Left lung (tissue), 10 donors: ENCODE results near the gene SOBP. TPM values are rescaled to one million over a fixed set of nuclear protein-coding genes. Genes with fewer than 3 reads are reported as not detected.

Experiments
- ATAC-seq: fragments of 200-7000 bp; cut with Tn5 transposase; one replicate; pipeline ENCODE4 v1.9.1; 2020; ENCODE audit warnings: moderate library complexity
- DNase-seq, 4 donors: peaks; one replicate each; pipeline ENCODE4 v3.0.0-alpha.2; 2013 to 2020
- H3K27ac ChIP-seq, 2 donors: fragments of 200-600 bp; sonication (generic) in 1 of 2; one replicate each; pipeline versions ENCODE4 v1.5.0 to v1.8.0; 2020 to 2021
- H3K27me3 ChIP-seq, 2 donors: fragments of 200-600 bp; sonication (generic) in 1 of 2; one replicate each; pipeline versions ENCODE4 v1.5.0 to v1.8.0; 2020 to 2021
- H3K36me3 ChIP-seq, 2 donors: fragments of 200-600 bp; sonication (generic) in 1 of 2; one replicate each; pipeline versions ENCODE4 v1.5.0 to v1.8.0; 2020 to 2021
- H3K4me1 ChIP-seq, 2 donors: fragments of 200-600 bp; one replicate each; pipeline ENCODE4 v1.8.0; 2021
- H3K4me3 ChIP-seq, 2 donors: fragments of 200-600 bp; sonication (generic) in 1 of 2; one replicate each; pipeline versions ENCODE4 v1.5.0 to v1.8.0; 2020 to 2021; ENCODE audit warnings: mild to moderate bottlenecking in 1 of 2
- H3K9me3 ChIP-seq, 2 donors: fragments of 200-600 bp; sonication (generic) in 1 of 2; one replicate each; pipeline versions ENCODE4 v1.5.0 to v1.8.0; 2020 to 2021
- intact Hi-C, 2 donors: fragments of 100-400 bp; cut with DNase I; formaldehyde crosslinking; loops; one replicate each; pipeline versions ENCODE4 v1.11.2 to v1.14.2; 2022
- polyA plus RNA-seq, 6 donors: library from polyadenylated mRNA; unstranded; fragments of 120-200 nt; gene quantifications; one replicate each; pipeline ENCODE4 v1.2.1, GENCODE V29; 2013; ENCODE audit not compliant: insufficient read length in 6 of 6
- total RNA-seq, 2 donors: library from RNA; stranded (reverse); fragmentation: NEBNext Ultra II Directional; extraction: Animal tissue kit (Norgen Biotek cat#: 25700); gene quantifications; one replicate each; pipeline ENCODE4 v1.2.1, GENCODE V29; 2021
- TF ChIP-seq, protein P1 (sequence below), 2 donors: fragments of 200-600 bp; sonication (generic) in 1 of 2; IDR thresholded peaks; one replicate each; pipeline versions ENCODE4 v1.5.0 to v1.8.0; 2021; ENCODE audit warnings: antibody characterized with exemption in 2 of 2
- donor health status: DM: no; HTN: yes; CAD: no.
- donor health status: DM: no; HTN: no; CAD: no.

Gene SOBP
- total and polyA plus RNA-seq, 8 donors, result 6.5 to 11.1 (median 8.1) TPM

DNA sequence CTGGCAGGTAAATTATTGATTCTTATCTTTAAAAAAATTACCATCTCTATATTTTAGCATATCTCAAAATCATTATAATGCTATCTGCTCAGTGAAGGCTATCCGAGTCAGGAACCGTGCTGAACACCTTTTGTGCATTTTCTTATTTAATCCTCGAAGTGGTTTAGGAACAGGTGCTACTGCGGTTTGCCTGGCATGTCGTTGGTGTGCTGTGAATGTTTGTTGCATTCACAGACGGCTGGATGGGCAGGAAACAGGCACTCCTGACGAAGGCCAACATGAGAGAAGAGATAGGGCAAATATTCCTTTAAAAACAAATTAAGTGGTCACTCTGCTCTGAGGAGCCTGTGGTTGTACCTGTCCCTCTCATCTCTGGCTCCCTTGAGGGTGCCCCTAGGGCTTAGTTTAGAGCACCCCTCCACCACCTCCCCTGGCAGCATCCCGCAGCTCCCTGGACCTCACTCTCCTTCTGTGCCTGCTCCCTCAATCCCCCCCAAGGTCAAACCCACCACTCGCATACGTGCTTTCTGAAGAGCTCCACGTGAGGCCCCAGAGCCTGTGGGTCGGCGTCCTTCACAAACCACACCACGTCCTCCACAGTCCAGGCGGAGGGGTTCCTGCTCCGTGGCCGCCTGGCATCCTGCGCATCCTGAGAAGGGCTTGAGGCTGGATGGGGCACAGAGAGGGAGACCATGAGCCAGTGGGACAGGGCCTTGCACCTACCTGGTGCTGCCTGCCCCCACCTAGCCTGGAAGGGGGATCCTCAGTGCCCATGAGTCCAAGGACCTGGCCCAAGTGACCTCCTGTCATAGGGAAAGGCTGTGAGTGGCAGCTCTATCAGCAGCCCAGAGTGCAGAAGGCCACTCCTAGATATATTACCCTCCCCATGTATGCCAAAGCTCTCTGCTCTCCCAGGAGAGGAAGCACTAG is 217.7 kb downstream of the SOBP start:
- H3K27me3 ChIP-seq, result no peaks in the 10 kb centered on the region
- H3K36me3 ChIP-seq, result no peaks in the 10 kb centered on the region
- no peak for ATAC-seq
- intact Hi-C loops, result no loop called here
- no peak overlapping the region for H3K4me3 ChIP-seq
- TF ChIP-seq, protein P1, sequence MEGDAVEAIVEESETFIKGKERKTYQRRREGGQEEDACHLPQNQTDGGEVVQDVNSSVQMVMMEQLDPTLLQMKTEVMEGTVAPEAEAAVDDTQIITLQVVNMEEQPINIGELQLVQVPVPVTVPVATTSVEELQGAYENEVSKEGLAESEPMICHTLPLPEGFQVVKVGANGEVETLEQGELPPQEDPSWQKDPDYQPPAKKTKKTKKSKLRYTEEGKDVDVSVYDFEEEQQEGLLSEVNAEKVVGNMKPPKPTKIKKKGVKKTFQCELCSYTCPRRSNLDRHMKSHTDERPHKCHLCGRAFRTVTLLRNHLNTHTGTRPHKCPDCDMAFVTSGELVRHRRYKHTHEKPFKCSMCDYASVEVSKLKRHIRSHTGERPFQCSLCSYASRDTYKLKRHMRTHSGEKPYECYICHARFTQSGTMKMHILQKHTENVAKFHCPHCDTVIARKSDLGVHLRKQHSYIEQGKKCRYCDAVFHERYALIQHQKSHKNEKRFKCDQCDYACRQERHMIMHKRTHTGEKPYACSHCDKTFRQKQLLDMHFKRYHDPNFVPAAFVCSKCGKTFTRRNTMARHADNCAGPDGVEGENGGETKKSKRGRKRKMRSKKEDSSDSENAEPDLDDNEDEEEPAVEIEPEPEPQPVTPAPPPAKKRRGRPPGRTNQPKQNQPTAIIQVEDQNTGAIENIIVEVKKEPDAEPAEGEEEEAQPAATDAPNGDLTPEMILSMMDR (IDR thresholded peaks at IDR 0.05), result no peak
- H3K4me1 ChIP-seq, result peaks cover 0 to 4% of the 10 kb centered on the region in 2 donors
- no peaks in the 10 kb centered on the region for H3K9me3 ChIP-seq
- DNase-seq, result no peak
- H3K27ac ChIP-seq, result no peak overlapping the region

- H3K9me3 ChIP-seq, result no peaks in the 10 kb centered on the region
- ATAC-seq (no peak), DNase-seq (no peak)
- no peak overlapping the region for H3K4me3 ChIP-seq
- TF ChIP-seq, protein P1 (IDR thresholded peaks at IDR 0.05), result no peak
- H3K36me3 ChIP-seq, result no peaks in the 10 kb centered on the region
- intact Hi-C loops, result no loop called here
- H3K4me1 ChIP-seq, result peaks cover 4 to 12% of the 10 kb centered on the region in 2 donors
- no peaks in the 10 kb centered on the region for H3K27me3 ChIP-seq
- H3K27ac ChIP-seq, result no peak overlapping the region
These were observed 218.5 kb downstream of the SOBP start for GRCh38 chr6:107708435-107708834.

DNA sequence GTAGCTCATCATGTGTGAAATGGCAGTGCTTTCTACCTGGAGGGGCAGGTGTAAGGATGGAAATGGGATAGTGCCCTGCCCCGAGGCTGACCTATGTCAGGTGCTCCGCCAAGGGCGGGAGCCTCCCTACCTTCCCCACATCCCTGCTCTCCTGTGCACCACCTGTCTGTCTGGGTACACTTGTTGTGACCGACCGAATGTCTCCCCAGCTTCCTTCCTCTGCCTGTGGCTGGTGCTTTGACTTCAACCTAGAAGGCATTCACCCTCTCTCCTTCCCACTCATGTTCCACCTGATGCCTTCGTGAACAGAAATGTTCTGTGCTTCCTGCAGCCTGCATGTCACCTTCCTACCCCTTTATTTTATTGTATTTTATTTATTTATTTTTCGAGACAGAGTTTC is 219.4 kb downstream of the SOBP start:
- DNase-seq (no peak), ATAC-seq (no peak)
- Histone ChIP-seq H3K27ac (no peak overlapping the region), H3K36me3 (no peaks in the 10 kb centered on the region), H3K4me1 (peaks cover 4 to 12% of the 10 kb centered on the region in 2 donors), H3K9me3 (no peaks in the 10 kb centered on the region), H3K27me3 (no peaks in the 10 kb centered on the region), H3K4me3 (no peak overlapping the region)
- TF ChIP-seq, protein P1 (IDR thresholded peaks at IDR 0.05), result no peak
- intact Hi-C loops, result no loop called here

Other genes starting within 250 kb of the SOBP start
- 10 to 100 TPM; 19.2 to 20.6 TPM for gene PDSS2, start 30.6 kb upstream of the SOBP start, total RNA-seq
- 10 to 100 TPM; 13.9 to 17.5 (median 15.8) TPM for gene PDSS2, start 30.6 kb upstream of the SOBP start, polyA plus RNA-seq